HUES64 (cell line): ENCODE results near the gene URM1.
A peak's percentile ranks its signal among the peaks of the same experiment; 100 is the strongest.
"Not testable (repeated sequence)": the region's sequence is repeated elsewhere in the genome, so short reads cannot be mapped to it uniquely, and the experiment has no call there.

Source experiments
- H3K27ac ChIP-seq: 2 replicates; pipeline ENCODE4 v1.7.0; 2013; ENCODE audit warnings: low read depth, low read length, inconsistent platforms
- H3K27me3 ChIP-seq: 2 replicates; pipeline ENCODE4 v1.6.1; 2013; ENCODE audit warnings: mild to moderate bottlenecking, low read length; ENCODE audit not compliant: insufficient read depth
- H3K36me3 ChIP-seq: 2 replicates; pipeline ENCODE4 v1.6.1; 2013; ENCODE audit warnings: mild to moderate bottlenecking, low read length; ENCODE audit not compliant: insufficient read depth
- H3K4me1 ChIP-seq: 2 replicates; pipeline ENCODE4 v1.6.1; 2013; ENCODE audit warnings: mild to moderate bottlenecking, low read length, moderate library complexity; ENCODE audit not compliant: insufficient read depth
- H3K4me3 ChIP-seq: 2 replicates; pipeline ENCODE4 v1.5.1; 2013; ENCODE audit warnings: mild to moderate bottlenecking, low read length, moderate library complexity
- H3K9ac ChIP-seq: 2 replicates; pipeline ENCODE4 v1.6.1; 2013; ENCODE audit warnings: mild to moderate bottlenecking, low read depth, low read length
- H3K9me3 ChIP-seq: 2 replicates; pipeline ENCODE4 v1.6.1; 2013; ENCODE audit warnings: low read depth, low read length; ENCODE audit not compliant: insufficient read depth
- WGBS: fragments of 150-250, 120-280 bp; methylation state at CpG from one replicate; pipeline ENCODE4 v1.1.7; 2013; ENCODE audit warnings: missing lambda C conversion rate; 5-methylcytosine and 5-hydroxymethylcytosine counted together

Gene URM1

GRCh38 chr9:128413728-128414127, 42.6 kb downstream of the URM1 start:
- WGBS: 95% methylated on average over 13 of the region's 13 CpGs
- not testable (repeated sequence) for H3K4me3 ChIP-seq, H3K9ac ChIP-seq, H3K27ac ChIP-seq, H3K36me3 ChIP-seq, H3K9me3 ChIP-seq
- H3K27me3 ChIP-seq: peaks cover 93% of the 10 kb centered on the region
- H3K4me1 ChIP-seq: peaks cover 19% of the 10 kb centered on the region

- Histone ChIP-seq H3K27ac (no peak overlapping the region), H3K27me3 (peaks cover 93% of the 10 kb centered on the region), H3K4me3 (no peak overlapping the region), H3K9ac (no peak overlapping the region), H3K36me3 (no peaks in the 10 kb centered on the region), H3K4me1 (peaks cover 13% of the 10 kb centered on the region; the same call in 1 of the 2 replicates), H3K9me3 (no peaks in the 10 kb centered on the region)
- WGBS: 81% methylated on average over 3 of the region's 3 CpGs
Measured at GRCh38 chr9:128414461-128414860, 43.3 kb downstream of the URM1 start.

GRCh38 chr9:128415281-128415680, 44.1 kb downstream of the URM1 start:
- H3K9ac ChIP-seq: no peak overlapping the region
- peaks cover 9% of the 10 kb centered on the region; the same call in 1 of the 2 replicates for H3K4me1 ChIP-seq
- H3K36me3 ChIP-seq: no peaks in the 10 kb centered on the region
- peaks cover 93% of the 10 kb centered on the region for H3K27me3 ChIP-seq
- 89% methylated on average over 2 of the region's 2 CpGs for WGBS
- no peak overlapping the region for H3K27ac ChIP-seq
- H3K4me3 ChIP-seq: no peak overlapping the region
- H3K9me3 ChIP-seq: no peaks in the 10 kb centered on the region

- peaks cover 92% of the 10 kb centered on the region for H3K27me3 ChIP-seq
- H3K9me3 ChIP-seq: no peaks in the 10 kb centered on the region
- 87% methylated on average over 6 of the region's 6 CpGs for WGBS
- no peak overlapping the region for H3K4me3 ChIP-seq
- peaks cover 9% of the 10 kb centered on the region; the same call in 1 of the 2 replicates for H3K4me1 ChIP-seq
- H3K9ac ChIP-seq: no peak overlapping the region
- no peak overlapping the region for H3K27ac ChIP-seq
- H3K36me3 ChIP-seq: no peaks in the 10 kb centered on the region
Measured at GRCh38 chr9:128416014-128416413, 44.8 kb downstream of the URM1 start.

- Histone ChIP-seq H3K36me3 (no peaks in the 10 kb centered on the region), H3K9me3 (no peaks in the 10 kb centered on the region), H3K27ac (no peak overlapping the region), H3K27me3 (peaks cover 92% of the 10 kb centered on the region), H3K4me1 (peaks cover 9% of the 10 kb centered on the region; the same call in 1 of the 2 replicates), H3K4me3 (no peak overlapping the region), H3K9ac (no peak overlapping the region)
- 86% methylated on average over 6 of the region's 6 CpGs for WGBS
Measured at GRCh38 chr9:128416432-128417019, 45.4 kb downstream of the URM1 start.

- Histone ChIP-seq H3K9ac (no peak overlapping the region), H3K4me3 (peak overlapping the region; percentile 16; the same call in 1 of the 2 replicates), H3K27me3 (peaks cover 90% of the 10 kb centered on the region), H3K36me3 (no peaks in the 10 kb centered on the region), H3K4me1 (0 out of 2 replicates have a peak, but pooled peaks cover 5% of the 10 kb centered on the region), H3K27ac (no peak overlapping the region), H3K9me3 (no peaks in the 10 kb centered on the region)
- 19% methylated on average over 27 of the region's 28 CpGs for WGBS
Measured at GRCh38 chr9:128419061-128419925, 48.1 kb downstream of the URM1 start.

GRCh38 chr9:128420060-128420650, 49.0 kb downstream of the URM1 start:
- peaks cover 81% of the 10 kb centered on the region for H3K27me3 ChIP-seq
- under 1% methylated on average over 59 of the region's 59 CpGs for WGBS

GRCh38 chr9:128420651-128421481, 49.7 kb downstream of the URM1 start, which contains the start of gene CERCAM:
Gene CERCAM, plus strand, starts transcription at chr9:128420857. Its CDS starts 21 bp downstream, at chr9:128420878.
- no peaks in the 10 kb centered on the region for H3K9me3 ChIP-seq
- WGBS: under 1% methylated on average over 59 of the region's 59 CpGs
- peaks cover 76% of the 10 kb centered on the region for H3K27me3 ChIP-seq
- no peak within 1 kb of the TSS for H3K27ac ChIP-seq
- peak within 1 kb of the TSS; percentile 40; the same call in 1 of the 2 replicates for H3K9ac ChIP-seq
- peak within 1 kb of the TSS; percentile 75 for H3K4me3 ChIP-seq
- 0 out of 2 replicates have a peak, but pooled peaks cover 5% of the 10 kb centered on the region for H3K4me1 ChIP-seq
- no peaks in the 10 kb centered on the region for H3K36me3 ChIP-seq

More at GRCh38 chr9:128420060-128420650, 49.0 kb downstream of the URM1 start:
- H3K9ac ChIP-seq: no peak overlapping the region
- no peak overlapping the region for H3K27ac ChIP-seq
- 0 out of 2 replicates have a peak, but pooled peaks cover 5% of the 10 kb centered on the region for H3K4me1 ChIP-seq
- peak overlapping the region; percentile 75 for H3K4me3 ChIP-seq
- no peaks in the 10 kb centered on the region for H3K9me3 ChIP-seq
- no peaks in the 10 kb centered on the region for H3K36me3 ChIP-seq

- no peaks in the 10 kb centered on the region for H3K36me3 ChIP-seq
- peak overlapping the region; percentile 75 for H3K4me3 ChIP-seq
- 55% methylated on average over 11 of the region's 11 CpGs for whole genome bisulfite sequencing
- peaks cover 69% of the 10 kb centered on the region for H3K27me3 ChIP-seq
- no peak overlapping the region for H3K9ac ChIP-seq
- H3K27ac ChIP-seq: no peak overlapping the region
- H3K9me3 ChIP-seq: no peaks in the 10 kb centered on the region
- no peaks in the 10 kb centered on the region for H3K4me1 ChIP-seq
Measured at GRCh38 chr9:128421482-128421996, 50.4 kb downstream of the URM1 start.

GRCh38 chr9:128422022-128422782, 51.0 kb downstream of the URM1 start:
- H3K27ac ChIP-seq, H3K9me3 ChIP-seq, H3K9ac ChIP-seq, H3K36me3 ChIP-seq, H3K4me1 ChIP-seq, H3K4me3 ChIP-seq: not testable (repeated sequence)
- WGBS: 92% methylated on average over 13 of the region's 13 CpGs
- H3K27me3 ChIP-seq: peaks cover 62% of the 10 kb centered on the region
